Activated T-helper 2 cell treated with anti-CD3 and anti-CD28 coated beads, Interferon-gamma antibody, Interleukin-2, Interleukin-4, amounts not matched to agents 10 μg/mL and 5 μg/mL and 100 μg/mL, durations not matched to agents 14 hours and 24 hours and 36 hours (primary cell): ENCODE results near the gene CD34. TPM values are rescaled to one million over a fixed set of nuclear protein-coding genes. Genes with fewer than 3 reads are reported as not detected.

Experiments
- DNase-seq: peaks from one replicate; pipeline ENCODE4 v3.0.0; 2021; ENCODE audit warnings: low spot score
- H3K27ac Mint-ChIP-seq: one replicate; pipeline ENCODE4 v1.8.0; 2021; ENCODE audit warnings: mixed read lengths
- H3K27me3 Mint-ChIP-seq: one replicate; pipeline ENCODE4 v1.8.0; 2021; ENCODE audit warnings: low read depth, mixed read lengths
- H3K36me3 Mint-ChIP-seq: one replicate; pipeline ENCODE4 v1.8.0; 2021; ENCODE audit warnings: low read depth, mixed read lengths
- H3K4me1 Mint-ChIP-seq: one replicate; pipeline ENCODE4 v1.8.0; 2021; ENCODE audit warnings: low read depth, mixed read lengths
- H3K4me3 Mint-ChIP-seq: one replicate; pipeline ENCODE4 v1.8.0; 2021; ENCODE audit warnings: low read depth, mild to moderate bottlenecking, moderate library complexity, mixed read lengths
- H3K9me3 Mint-ChIP-seq: one replicate; pipeline ENCODE4 v1.8.0; 2021; ENCODE audit warnings: mixed read lengths
- intact Hi-C: fragments of 100-400 bp; cut with micrococcal nuclease; formaldehyde crosslinking; loops from one replicate; pipeline ENCODE4 v1.15.1; 2023
- total RNA-seq: library from RNA; stranded (reverse); gene quantifications from 2 replicates; pipeline ENCODE4 v1.2.3, GENCODE V29; 2022

Gene CD34
- total RNA-seq, 1 donor from 2014 or later, result not detected

- H3K27ac Mint-ChIP-seq, result peak overlapping the region; percentile 51
- H3K36me3 Mint-ChIP-seq, result peaks cover 47% of the 10 kb centered on the region
- no peaks in the 10 kb centered on the region for H3K9me3 Mint-ChIP-seq
- no peak overlapping the region for H3K4me3 Mint-ChIP-seq
- H3K4me1 Mint-ChIP-seq, result peaks cover 34% of the 10 kb centered on the region
- no peak for DNase-seq
- no peaks in the 10 kb centered on the region for H3K27me3 Mint-ChIP-seq
- intact Hi-C loops, result no loop called here
These were observed 71.9 kb downstream of the CD34 start for GRCh38 chr1:207839083-207839413.

DNA sequence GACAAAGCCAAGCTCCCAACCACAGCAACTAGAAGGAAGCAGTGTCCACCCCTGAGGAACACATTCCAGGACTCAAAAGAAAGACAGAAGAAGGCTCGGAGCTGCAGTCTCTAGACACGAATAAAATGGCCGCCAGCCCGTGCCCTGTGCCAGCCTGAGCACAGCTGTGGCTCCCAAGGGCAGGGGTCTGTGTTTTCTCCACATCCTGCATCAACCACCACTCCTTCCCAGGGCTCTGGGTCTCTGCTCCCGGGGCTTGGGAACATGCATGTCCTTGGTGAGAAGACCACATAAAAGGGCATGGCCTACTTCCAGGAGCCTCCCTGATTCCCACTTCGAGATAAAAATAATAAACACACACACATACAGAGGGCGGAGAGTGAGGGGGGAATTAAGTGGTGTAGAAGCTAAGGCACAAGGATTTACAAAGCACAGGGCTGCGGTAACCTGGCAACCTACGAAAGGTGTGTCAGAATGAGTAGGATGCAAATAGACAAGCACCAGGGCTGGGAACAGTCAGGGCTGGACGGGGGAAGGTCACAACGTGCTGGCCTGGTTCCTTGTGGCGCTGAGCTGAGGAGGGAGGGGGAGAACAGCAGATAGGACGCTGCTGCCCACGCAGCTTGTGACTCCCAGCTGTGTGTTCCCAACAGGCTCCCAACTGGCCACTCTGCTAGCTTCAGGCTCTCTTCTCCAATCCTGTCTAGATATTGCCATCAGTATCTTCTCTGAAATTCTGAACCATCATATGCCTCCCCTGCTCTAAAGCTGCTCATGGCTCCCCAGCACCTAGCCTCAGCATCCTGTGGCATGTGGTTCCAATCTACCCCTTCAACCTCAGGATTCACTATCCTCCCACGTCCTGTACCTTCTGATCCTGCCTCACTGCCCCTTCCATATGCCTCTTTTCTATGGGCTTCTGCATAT, 72.5 kb downstream of the CD34 start:
- no peak for DNase-seq
- intact Hi-C loops, result no loop called here
- H3K4me3 Mint-ChIP-seq, result no peak overlapping the region
- no peaks in the 10 kb centered on the region for H3K27me3 Mint-ChIP-seq
- H3K36me3 Mint-ChIP-seq, result peaks cover 42% of the 10 kb centered on the region
- H3K9me3 Mint-ChIP-seq, result no peaks in the 10 kb centered on the region
- H3K4me1 Mint-ChIP-seq, result peaks cover 37% of the 10 kb centered on the region
- peak overlapping the region; percentile 51 for H3K27ac Mint-ChIP-seq

- peaks cover 43% of the 10 kb centered on the region for H3K4me1 Mint-ChIP-seq
- intact Hi-C loops, result no loop called here
- no peaks in the 10 kb centered on the region for H3K9me3 Mint-ChIP-seq
- peaks cover 43% of the 10 kb centered on the region for H3K36me3 Mint-ChIP-seq
- no peak for DNase-seq
- no peaks in the 10 kb centered on the region for H3K27me3 Mint-ChIP-seq
- H3K27ac Mint-ChIP-seq, result peak overlapping the region; percentile 51
- H3K4me3 Mint-ChIP-seq, result no peak overlapping the region
These were observed 73.3 kb downstream of the CD34 start for GRCh38 chr1:207837673-207838072.

- Mint-ChIP-seq H3K27ac (no peak overlapping the region), H3K9me3 (no peaks in the 10 kb centered on the region), H3K27me3 (no peaks in the 10 kb centered on the region), H3K4me3 (no peak overlapping the region), H3K36me3 (peaks cover 50% of the 10 kb centered on the region), H3K4me1 (peaks cover 52% of the 10 kb centered on the region)
- intact Hi-C loops, result no loop called here
- DNase-seq, result no peak
These were observed 74.2 kb downstream of the CD34 start for GRCh38 chr1:207836591-207837347.

DNA sequence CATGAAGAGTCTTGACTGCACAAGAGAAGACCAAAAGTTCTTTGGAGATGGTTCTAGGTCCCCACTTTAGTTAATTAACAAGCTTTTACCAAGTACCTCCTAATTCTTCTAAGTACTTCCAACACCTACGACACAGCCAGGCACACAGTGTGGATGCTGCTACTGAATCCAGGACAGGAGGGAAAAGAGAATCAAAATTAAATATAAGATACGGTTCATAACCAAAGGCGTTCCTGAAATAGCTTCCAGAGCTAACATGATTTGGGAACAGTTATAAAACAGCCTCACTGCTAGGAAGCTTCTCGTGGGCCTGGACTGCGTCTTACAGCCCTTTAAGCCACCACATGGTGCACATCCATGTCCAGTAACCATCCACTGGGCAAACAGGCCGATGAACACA, 75.0 kb downstream of the CD34 start:
- Mint-ChIP-seq H3K27me3 (no peaks in the 10 kb centered on the region), H3K27ac (no peak overlapping the region), H3K36me3 (peaks cover 56% of the 10 kb centered on the region)

GRCh38 chr1:207833956-207834660, 76.8 kb downstream of the CD34 start:
- intact Hi-C loops, result no loop called here
- Mint-ChIP-seq H3K36me3 (peaks cover 53% of the 10 kb centered on the region), H3K9me3 (no peaks in the 10 kb centered on the region), H3K4me3 (no peak overlapping the region), H3K4me1 (peaks cover 62% of the 10 kb centered on the region), H3K27ac (peak overlapping the region; percentile 53), H3K27me3 (no peaks in the 10 kb centered on the region)
- no peak for DNase-seq

More for the DNA sequence above, 75.0 kb downstream of the CD34 start:
- intact Hi-C loops, result no loop called here
- no peak for DNase-seq
- Mint-ChIP-seq H3K9me3 (no peaks in the 10 kb centered on the region), H3K4me3 (no peak overlapping the region), H3K4me1 (peaks cover 57% of the 10 kb centered on the region)

GRCh38 chr1:207833381-207833780, 77.5 kb downstream of the CD34 start:
- Mint-ChIP-seq H3K27me3 (no peaks in the 10 kb centered on the region), H3K4me1 (peaks cover 64% of the 10 kb centered on the region), H3K36me3 (peaks cover 48% of the 10 kb centered on the region), H3K9me3 (no peaks in the 10 kb centered on the region), H3K4me3 (no peak overlapping the region), H3K27ac (peak overlapping the region; percentile 96)
- no peak for DNase-seq
- intact Hi-C loops, result no loop called here

DNA sequence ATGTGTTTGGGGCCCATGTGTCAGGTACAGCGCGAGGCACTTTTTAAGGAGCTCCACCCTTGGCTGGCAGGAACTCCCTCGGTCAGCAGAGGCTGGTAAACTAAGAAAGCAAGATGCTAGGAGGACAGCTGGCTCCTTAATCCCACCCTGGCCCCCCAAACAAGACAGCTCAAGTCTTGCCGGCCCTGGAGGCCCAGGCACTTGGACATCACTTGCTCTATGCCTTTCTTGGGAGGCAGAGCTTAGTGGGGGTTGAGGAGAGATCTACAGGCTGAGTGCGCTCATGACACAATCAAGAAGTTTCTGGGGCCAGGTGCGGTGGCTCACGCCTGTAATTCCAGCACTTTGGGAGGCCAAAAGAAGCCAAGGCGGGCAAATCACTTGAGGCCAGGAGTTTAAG, 78.1 kb downstream of the CD34 start:
- Mint-ChIP-seq H3K9me3 (no peaks in the 10 kb centered on the region), H3K36me3 (peaks cover 49% of the 10 kb centered on the region), H3K4me3 (peak overlapping the region; percentile 62), H3K27ac (peak overlapping the region; percentile 96), H3K27me3 (no peaks in the 10 kb centered on the region), H3K4me1 (peaks cover 67% of the 10 kb centered on the region)
- no peak for DNase-seq
- intact Hi-C loops, result loop anchor here (1.0 kb wide), 1 partner anchor 16 kb away; no protein-coding TSS in a partner anchor

- Mint-ChIP-seq H3K9me3 (no peaks in the 10 kb centered on the region), H3K36me3 (peaks cover 40% of the 10 kb centered on the region), H3K27me3 (no peaks in the 10 kb centered on the region), H3K27ac (peak overlapping the region; percentile 96), H3K4me3 (peak overlapping the region; percentile 62), H3K4me1 (peaks cover 75% of the 10 kb centered on the region)
- peak; percentile 54 for DNase-seq
- intact Hi-C loops, result loop anchor here (1.0 kb wide), 1 partner anchor 17 kb away; no protein-coding TSS in a partner anchor
These were observed 79.2 kb downstream of the CD34 start for GRCh38 chr1:207831517-207832327.

Other genes with a start within 250 kb of the CD34 start
- 113 and 116 TPM in 2 replicates for gene CD46, start 159.1 kb downstream of the CD34 start, total RNA-seq